GM21381 (cell line): Measurements from ENCODE around the gene ZNF593OS.

Source experiments
- ATAC-seq: cut with Tn5 transposase; IDR thresholded peaks from one replicate; pipeline ENCODE4 v1.9.1; 2021; ENCODE audit warnings: mild to moderate bottlenecking, moderate library complexity; ENCODE audit not compliant: unreplicated experiment

The ZNF593OS gene

GRCh38 chr1:26171084-26172072 lies at the start of gene ZNF593OS:
ZNF593OS (minus strand) TSS chr1:26171832; CDS start chr1:26171661, 171 bp downstream.
- ATAC-seq: no peak

- no peak for ATAC-seq
Measured at GRCh38 chr1:26221094-26221493, 49.5 kb upstream of the ZNF593OS start.

- ATAC-seq: no peak
Measured at GRCh38 chr1:26220199-26220912, 48.7 kb upstream of the ZNF593OS start.

- no peak for ATAC-seq
Measured at GRCh38 chr1:26218906-26219494, 47.4 kb upstream of the ZNF593OS start.

GRCh38 chr1:26215246-26215645 lies 43.6 kb upstream of the ZNF593OS start:
- no peak for ATAC-seq

GRCh38 chr1:26213335-26213905 lies 41.8 kb upstream of the ZNF593OS start:
- ATAC-seq: no peak

GRCh38 chr1:26212726-26213125 lies 41.1 kb upstream of the ZNF593OS start:
- ATAC-seq: no peak

- no peak for ATAC-seq
Measured at GRCh38 chr1:26210147-26210870, 38.7 kb upstream of the ZNF593OS start.

GRCh38 chr1:26203642-26204318 lies 32.1 kb upstream of the ZNF593OS start:
- no peak for ATAC-seq

- ATAC-seq: no peak
Measured at GRCh38 chr1:26200413-26200812, 28.8 kb upstream of the ZNF593OS start.

- no peak for ATAC-seq
Measured at GRCh38 chr1:26197813-26198212, 26.2 kb upstream of the ZNF593OS start.

- ATAC-seq: no peak
Measured at GRCh38 chr1:26197301-26197700, 25.7 kb upstream of the ZNF593OS start.

- ATAC-seq: no peak
Measured at GRCh38 chr1:26195805-26196204, 24.2 kb upstream of the ZNF593OS start.

GRCh38 chr1:26191739-26192138 lies 20.1 kb upstream of the ZNF593OS start:
- ATAC-seq: no peak

- no peak for ATAC-seq
Measured at GRCh38 chr1:26190373-26190987, 18.8 kb upstream of the ZNF593OS start, which contains the start of gene CATSPER4. CATSPER4 (plus strand) TSS chr1:26190602; CDS start chr1:26190628, 26 bp downstream.

GRCh38 chr1:26189751-26190275 lies 18.2 kb upstream of the ZNF593OS start:
- ATAC-seq: no peak

- no peak for ATAC-seq
Measured at GRCh38 chr1:26189331-26189730, 17.7 kb upstream of the ZNF593OS start.

- no peak for ATAC-seq
Measured at GRCh38 chr1:26188477-26188876, 16.8 kb upstream of the ZNF593OS start.

GRCh38 chr1:26187882-26188281 lies 16.2 kb upstream of the ZNF593OS start:
- ATAC-seq: no peak
